Measurements from ENCODE around the gene EPAS1.
A peak's percentile ranks its signal among the peaks of the same experiment; 100 is the strongest.

Gene EPAS1

DNA sequence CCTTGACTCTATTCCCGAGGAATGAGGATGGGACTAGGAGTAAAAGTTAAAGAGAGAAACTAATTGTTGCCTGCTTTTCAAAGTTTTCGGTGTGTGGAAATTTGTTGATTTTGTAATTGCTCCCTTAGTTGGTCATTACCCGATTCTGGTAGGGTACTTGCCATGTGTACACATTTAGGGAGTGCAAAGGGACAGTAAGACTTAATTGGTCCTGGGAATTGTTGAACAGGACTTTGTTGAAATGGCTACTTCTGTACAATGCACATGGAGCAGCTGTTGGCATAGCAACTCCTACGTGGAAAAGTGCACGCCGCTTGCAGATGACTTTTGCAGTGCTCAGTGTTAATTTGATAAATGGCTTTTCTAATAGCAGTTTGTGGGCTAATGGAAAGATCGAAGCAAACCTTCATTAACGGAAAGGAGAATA lies 22.9 kb downstream of the EPAS1 start:
- no peak for DNase-seq (ENCODE audit: low spot score)

DNA sequence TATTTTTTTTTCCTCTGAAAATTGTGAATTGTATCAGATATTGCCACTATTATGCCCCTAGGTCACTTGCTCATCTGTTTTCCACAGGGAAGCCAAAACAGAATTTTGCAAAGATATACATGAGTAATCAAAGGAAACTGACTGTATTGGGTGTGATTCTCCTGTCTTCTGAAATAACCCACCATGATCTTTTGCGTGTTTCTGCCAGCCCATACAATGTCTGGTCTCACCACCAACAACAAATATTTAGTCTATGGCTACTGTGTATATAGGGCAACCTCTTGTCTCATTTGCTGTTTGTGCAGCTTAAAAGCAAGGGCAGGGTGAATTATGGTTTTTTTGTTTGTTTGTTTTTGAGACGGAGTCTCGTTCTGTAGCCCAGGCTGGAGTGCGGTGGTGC lies 26.5 kb downstream of the EPAS1 start:
- DNase-seq (ENCODE audit: low spot score), result no peak

DNA sequence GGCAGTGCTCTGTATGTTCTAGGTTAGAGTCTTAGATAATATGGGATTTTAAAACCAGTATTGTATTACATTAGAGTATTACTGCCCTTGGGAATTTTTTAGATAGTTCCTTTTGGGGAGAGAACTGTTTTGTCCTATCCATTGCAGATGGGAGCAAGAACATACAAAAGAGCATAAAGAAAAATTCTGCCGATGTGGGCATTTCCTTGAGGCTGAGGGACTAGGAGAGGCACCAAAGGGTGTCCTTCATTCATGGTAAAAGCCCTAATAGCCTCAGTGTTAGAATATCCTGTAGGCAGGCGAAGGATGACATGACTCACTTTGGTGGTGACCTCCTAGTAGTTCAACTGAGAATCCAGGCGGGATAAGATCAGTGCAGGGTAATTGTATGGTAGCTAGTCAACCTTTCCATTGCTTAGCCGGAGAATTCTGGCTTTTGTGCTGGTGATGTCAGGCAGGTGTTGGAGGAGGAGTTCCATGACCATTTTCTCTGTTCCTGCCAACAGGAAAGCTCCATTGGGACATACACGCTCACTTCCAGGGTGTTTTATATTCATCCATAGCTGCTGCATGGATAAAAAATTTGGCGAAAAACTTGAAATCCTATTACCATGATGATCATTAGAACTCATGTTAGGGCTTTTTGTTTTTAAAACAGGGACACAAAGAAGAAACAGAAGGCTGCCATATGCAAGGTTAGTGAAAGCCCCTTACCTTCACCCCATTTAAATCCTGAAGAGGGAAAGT lies 28.1 kb downstream of the EPAS1 start:
- DNase-seq (ENCODE audit: low spot score), result no peak

DNA sequence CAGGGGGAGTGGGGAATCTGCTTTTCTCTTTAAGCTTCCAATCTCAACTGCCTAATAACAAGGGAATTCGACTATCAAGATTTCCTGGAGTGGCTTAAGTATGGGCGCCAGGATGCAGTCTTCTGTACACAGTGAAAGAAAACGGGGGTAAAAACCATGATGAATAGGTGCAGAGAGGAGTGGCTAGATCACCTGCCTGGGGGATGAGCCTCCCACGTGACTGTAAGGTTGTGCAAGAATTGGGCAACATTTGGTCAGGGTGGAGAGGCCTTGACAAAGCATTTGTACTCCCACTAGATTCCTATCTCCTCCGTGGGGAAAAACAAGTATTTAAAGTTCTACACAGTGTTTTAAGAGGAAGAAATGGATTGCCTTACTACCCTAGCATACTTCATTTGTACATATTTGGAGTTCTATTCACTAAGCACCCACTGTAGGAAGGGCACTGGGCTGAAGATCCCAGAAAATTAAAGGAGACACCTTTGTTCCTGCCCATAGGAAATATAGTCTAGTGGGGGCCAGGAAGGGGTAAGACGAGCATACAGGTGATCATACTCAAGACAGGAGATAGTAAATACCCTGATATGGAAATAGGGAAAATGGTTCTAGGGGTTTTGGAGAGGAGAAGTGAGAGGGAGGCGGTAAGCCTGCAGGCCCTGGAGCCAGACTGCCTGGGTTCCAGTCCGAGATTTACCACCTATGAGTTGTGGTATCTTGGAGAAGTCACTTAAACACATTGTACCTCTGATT lies 29.2 kb downstream of the EPAS1 start:
- DNase-seq (ENCODE audit: low spot score), result no peak

DNA sequence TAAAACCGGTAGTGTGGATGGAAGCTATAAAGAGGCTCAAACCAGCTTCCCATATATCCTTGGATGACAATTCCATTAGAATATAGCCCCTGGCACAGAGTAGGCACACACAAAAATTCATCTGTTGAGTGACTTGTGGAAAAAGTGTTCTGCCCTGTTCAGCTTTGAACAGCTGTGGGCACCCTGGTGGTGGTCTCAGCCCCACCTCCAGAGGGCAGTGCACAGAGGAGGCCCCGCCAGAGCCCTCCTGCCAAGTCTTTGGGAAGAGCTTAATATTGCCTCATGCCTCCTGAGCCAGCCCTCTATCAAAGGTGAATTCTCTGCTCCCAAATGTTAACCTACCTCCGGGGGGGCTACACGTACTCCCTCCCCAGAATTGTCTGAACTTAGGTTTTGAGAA lies 30.4 kb downstream of the EPAS1 start:
- no peak for DNase-seq (ENCODE audit: low spot score)

DNA sequence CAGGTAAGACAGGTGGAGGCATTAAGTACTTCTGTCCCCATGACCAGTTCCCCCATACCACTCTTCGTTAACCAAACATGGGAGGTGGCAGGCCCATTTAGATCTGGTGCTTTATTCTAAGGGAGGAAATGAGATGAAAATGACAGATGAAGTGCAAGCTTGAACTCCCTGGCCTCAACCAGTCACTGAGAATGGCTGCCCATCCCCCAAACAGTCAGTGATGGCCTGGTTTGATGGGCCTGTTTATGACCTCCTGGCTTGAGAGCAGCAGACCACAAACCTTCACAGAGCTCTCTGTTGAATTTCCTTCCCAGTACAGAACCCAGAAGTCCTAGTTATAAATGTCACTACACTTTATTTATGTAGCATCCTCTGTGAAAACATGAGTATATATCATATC lies 31.1 kb downstream of the EPAS1 start:
- no peak for DNase-seq (ENCODE audit: low spot score)

DNA sequence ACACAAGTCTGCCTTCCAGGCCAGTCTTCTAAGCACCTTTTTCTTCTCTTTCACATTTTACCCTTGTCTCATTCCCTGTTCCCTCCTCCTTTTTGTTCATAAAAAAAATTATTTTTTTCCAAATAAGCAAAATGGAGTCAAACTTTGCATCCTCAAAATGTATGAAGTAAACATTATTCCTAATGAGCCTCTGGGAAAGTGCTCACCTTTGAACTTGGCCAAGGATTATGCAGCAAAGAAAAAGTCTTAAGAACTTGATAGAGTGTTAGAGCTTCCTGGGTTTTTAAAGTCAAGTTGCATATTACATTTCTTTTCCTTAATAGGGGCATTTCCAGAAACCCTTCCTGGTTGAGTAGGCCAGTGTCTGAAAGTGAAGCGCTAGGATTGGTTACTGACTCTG lies 31.6 kb downstream of the EPAS1 start:
- DNase-seq (ENCODE audit: low spot score), result no peak

DNA sequence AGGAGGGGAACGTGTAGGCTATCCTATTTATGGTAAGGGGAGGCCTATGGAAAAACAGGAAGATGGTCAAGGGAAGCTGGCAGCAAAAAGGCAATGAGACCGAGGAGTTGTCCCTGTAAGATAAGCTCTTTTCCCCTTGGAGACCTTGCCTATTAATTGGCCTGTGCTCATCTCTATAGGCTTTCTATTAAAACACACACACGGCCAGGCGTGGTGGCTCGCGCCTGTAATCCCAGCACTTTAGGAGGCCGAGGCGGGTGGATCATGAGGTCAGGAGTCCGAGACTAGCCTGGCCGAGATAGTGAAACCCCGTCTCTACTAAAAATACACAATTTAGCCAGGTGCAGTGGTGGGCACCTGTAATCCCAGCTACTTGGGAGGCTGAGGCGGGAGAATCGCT lies 32.1 kb downstream of the EPAS1 start:
- no peak for DNase-seq (ENCODE audit: low spot score)

DNA sequence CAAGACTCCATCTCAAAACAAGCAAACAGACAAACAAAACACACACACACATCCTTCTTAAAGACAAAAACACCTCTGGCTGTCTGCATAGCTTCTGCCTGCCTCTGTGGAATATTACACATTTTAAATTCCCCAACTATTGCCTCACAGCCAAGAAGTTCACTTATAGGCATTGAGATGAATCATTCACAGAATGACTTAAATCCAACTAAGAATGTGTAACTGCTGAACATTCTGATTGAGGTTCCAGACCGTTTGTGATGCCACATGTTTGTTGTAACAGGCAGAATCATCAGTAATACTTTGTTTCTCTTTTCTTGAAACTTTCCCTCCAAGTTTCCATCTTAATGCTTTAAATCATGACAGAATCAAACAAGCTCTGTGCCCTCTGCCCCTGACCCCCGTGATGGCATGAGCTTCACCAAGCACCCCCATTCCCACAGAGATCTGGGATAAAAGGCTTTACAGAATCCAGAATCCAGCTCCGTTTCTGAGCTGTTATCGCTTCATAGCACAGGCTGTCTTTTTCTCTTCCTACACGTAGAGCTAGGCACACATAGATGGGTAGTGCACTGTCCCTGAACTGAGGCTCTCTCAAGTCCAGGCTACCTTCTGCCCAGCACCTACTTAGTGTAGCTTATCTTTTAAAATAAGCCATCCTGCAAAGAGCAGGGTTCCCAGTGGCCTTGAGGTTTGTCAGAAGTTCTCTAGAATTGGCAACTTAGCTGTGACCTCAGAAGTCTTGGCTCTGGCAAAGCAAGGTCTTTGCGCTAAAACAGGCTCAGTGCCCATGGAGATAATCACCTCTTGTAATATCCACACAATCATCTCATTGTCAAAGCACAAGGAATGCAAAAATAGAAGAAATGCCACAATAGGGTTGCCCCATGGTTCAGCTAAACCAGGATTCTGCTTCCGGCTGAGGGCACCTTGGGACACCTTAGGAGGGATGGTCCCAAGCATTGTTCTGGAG lies 32.9 kb downstream of the EPAS1 start:
- peak; percentile 78 for DNase-seq (ENCODE audit: low spot score)

DNA sequence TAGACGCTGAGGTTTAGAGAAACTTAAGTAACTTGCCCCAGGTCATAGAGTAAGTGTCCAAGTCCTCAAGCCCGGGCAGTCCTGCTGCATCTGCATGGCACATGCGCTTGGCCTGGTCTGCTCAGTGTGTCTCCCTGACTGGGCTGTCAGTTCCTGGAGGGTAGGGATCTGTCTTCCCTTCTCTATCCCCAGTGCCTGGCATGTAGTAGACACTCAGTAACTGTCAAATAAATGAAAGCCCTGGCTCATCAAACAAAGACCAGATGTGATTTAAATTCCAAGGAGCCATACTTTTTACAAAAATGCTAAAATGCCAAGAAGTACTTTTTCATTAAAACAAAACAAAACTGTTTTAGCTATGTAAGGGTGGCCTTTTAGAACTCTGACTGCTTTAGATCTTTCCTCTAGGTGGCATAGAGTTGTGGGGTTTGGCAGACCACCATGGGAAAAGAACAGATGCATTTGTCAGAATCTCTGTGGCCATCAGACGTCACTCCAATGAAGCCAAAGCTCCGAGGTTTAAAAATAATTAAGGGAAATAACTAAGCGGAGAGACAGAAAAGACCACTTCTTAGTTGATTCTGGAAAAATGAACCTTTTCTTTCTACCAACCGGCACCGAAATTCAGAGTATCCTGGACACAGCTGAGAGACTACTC lies 34.0 kb downstream of the EPAS1 start:
- DNase-seq (ENCODE audit: low spot score), result peak; percentile 40

DNA sequence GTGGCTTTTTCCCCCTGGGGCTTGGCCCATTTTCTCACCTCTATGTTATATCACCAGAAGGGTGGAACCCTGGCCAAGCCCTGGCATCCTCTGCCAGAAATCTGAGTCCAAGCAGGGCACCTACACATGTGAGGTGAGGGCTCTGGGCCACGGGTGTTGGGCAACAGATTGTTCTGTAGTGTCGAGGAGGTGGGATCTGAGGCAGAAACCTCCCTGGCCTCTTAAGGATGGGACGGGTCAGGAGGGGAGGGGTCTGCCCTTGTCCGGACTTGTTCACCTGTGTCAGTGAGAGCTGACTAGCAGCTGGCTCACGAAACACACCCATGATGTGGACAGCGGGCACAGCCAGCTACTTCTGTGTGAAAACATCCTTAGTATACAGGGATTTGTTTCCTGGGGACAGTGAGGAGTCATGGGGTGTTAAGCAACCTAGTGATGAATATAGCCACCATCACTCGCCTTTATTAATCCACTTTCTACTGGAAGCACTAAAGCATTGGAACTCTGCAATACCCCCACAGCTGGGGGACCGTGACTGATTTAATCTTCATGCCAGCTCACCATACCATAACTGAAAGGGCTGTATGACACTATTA lies 35.6 kb downstream of the EPAS1 start:
- no peak for DNase-seq (ENCODE audit: low spot score)

DNA sequence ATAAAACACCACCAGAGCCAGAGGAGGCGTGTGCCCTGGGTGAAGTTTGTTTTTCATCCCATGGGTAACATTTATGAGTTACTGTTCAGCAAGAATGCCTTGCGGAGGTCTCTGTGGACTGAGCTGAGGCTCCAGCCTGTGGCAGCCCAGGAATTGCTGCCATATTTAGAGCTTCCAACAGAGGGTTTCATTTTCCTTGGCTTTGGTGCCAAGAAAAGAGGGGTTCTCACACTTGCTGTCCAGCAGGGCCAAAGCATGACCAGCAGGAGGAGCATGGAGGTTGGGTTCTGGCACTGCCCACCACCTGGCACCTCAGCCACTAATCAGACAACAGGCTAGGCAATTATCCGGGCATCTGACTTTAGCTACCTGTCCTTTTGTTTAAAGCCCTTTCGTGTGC lies 36.7 kb downstream of the EPAS1 start:
- DNase-seq (ENCODE audit: low spot score), result no peak

DNA sequence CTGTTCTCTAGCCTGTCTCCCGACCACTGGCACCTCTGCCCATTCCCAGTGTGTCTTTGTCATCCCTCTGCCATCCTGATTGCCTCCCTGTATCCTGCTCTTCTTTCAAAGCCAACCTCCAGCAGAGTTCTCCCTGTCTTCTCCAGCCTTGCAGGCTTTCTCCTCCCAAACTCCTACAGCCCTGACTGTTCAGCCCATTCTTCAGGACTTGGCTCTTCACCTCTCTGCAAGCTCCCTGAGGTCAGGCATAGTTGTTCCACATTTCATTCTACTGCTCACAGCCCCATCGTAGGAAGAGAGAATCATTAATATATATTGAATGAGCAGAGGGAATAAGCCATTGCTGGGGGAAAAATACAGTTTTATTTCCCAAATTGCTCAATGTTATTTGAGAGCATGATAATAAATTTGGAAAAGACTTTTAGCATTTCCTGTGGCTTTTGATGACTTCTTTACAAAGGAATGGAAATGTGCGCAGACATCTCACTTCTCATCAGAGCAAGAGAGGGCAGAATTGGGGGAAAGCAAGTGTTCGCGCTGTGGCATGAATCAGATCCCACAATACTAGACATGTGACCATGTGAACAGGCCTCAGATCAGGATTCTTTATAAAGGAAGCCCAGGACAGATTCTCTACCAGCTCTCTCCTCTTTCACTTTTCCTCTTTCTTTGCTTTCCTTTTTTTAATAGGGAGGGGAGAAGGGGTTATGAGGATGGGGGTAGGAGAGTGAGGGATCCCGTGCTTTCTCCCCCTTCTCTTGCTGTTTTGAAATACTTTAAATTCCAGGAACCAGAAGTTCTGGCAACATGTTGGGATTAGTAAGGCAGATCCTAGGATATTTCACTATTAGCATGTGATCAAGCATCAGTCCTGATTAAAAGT lies 37.4 kb downstream of the EPAS1 start:
- DNase-seq (ENCODE audit: low spot score), result peak; percentile 84

DNA sequence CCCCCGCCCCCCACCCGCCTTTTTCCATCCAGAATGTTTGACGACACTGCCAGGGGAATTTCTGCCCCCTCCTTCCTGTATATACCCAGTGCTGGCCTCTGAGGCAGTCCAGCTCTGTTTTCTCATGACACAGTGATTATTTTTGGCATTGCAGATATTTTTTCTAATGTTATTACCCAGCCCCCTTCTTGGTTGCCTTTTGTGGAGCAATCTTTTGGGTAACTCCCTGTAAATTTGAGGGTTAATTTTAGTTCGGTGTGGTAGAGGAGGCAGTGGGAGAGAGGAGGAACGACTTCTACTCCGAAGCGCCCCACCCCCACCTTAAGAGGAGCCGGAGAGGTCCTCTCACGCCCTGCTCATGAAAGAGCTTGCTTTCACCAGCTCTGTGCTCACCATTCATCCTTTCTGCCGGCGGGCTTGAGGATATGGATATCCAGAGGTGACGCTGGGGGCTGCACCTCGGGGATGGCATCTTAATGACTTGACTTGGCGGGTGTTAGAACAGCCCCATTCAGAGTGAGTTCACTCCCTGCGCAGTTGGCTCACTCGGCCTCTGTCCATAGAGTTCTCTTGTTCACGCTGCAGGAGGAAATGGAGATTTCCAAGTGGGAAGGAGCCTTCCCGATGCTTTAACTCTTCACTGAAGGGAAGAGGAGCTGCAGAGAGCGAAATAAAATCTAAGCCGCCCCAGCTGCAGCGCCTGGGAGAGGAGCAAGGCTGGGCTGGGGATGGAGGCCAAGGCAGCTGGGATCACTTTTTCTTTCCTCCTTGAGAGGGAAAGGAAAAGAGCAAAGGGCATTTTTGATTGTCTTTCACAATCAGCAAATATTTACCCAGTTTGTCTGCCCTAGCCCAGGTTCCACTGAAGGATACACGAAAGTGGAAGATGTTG lies 38.4 kb downstream of the EPAS1 start:
- DNase-seq (ENCODE audit: low spot score), result peak; percentile 53

DNA sequence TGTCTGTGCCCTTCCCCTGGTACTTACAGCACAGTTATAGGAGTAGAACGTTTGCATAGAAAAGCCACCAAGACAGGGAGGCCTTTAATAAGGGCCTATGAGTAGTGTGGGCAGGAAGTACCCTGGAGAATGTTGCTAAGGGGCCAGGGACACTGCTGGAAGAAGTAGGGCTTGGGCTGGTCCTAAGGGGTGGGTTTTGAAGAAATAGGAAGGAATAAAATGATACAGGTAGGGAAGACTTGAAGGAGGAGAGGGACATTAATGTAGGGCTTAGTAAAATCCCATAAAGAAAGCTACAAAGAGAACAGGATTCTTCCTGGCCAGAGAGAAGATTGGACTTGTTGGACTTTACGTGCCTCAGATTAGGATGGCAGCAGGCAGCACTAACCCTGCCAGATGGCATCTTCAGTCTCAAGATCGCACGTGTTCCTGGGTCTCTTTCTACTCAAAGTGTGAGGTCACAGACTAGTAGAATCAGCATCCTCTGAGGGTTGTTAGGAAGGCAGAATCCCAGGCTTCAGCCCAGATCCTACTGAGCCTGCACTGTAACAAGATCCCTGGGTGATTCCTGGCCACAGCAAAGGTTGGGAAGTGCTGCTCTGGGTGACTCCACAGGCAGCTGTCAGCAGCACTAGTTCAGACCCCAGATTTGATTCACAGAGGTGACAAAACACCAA lies 39.2 kb downstream of the EPAS1 start:
- peak; percentile 43 for DNase-seq (ENCODE audit: low spot score)

DNA sequence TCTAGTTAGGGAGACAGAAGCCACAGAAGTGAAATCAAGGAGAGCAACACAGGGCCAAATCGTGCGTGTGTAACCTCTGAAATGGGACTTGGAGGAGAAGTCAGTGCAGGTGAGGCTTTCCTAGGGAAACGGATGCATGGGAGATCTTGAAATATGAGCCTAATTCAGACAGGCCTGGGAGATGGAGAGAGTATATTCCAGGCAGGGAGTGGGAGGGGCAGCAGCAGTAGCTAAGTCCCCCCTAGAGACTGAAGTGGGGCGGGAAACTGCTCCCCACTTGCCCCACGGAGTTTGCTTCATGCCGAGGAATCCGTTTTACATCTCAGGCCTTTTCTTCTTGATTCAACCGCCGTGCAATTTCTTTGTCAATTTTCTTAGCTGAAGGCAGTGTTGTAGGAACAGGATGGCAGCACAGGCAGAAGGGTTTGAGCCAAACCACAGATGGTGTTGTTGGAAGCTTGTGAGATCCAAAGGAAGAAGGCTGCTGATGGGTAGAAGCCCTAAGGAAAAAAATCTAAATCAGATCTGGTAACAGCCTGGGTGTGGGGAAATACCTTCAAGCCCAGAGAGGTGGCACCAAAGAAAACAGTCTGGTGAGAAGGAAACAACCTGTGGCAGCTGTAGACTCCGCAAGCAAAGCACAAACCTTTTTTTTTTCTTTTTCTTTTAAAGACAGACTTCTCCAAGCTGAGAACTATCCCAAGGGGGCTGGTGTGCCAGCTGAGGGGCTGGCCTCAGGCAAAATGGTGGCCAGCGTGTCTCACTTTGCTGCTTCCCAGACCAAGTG lies 40.2 kb downstream of the EPAS1 start:
- DNase-seq (ENCODE audit: low spot score), result no peak

DNA sequence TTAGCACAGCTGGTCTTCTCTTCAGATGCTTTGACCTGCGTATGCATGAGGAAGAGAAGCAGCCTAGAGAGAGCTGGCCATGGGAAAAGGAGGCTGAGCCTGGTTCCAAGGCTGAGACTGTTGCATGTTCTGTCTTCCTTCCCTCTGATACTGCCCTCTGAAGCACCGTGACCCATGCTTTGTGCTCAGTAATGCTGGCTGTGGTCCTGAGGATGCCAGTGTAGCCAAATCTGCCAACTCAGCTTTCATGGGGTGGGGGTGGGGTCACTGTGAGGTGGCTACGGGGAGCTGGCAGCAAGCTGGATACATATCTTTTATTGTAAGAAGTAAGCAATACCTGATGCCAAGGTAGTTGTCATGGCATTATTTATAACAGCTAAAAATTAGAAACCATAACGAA lies 41.5 kb downstream of the EPAS1 start:
- no peak for DNase-seq (ENCODE audit: low spot score)

DNA sequence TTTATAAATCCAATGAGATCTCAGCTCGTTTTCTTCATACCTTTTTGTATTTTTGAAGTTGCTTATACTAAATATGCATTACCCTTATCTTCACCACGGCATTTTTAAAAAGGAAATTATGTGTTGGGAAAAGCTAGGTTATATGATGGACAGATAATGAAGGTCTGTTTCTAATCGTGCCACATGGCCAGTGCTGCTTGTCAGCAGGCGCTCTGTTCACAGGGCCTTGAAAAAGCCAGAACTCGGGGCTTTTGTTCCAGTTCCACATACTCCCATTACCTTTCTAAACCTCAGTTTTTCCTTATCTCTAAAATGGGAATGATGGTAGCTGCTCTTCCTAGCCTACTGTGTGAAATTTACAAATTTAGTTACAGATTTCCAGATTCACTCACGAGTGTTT lies 42.0 kb downstream of the EPAS1 start:
- no peak for DNase-seq (ENCODE audit: low spot score)
